ENCODE results near the gene PHTF1.
"Not testable (repeated sequence)": the region's sequence is repeated elsewhere in the genome, so short reads cannot be mapped to it uniquely, and the experiment has no call there.

Gene PHTF1

DNA sequence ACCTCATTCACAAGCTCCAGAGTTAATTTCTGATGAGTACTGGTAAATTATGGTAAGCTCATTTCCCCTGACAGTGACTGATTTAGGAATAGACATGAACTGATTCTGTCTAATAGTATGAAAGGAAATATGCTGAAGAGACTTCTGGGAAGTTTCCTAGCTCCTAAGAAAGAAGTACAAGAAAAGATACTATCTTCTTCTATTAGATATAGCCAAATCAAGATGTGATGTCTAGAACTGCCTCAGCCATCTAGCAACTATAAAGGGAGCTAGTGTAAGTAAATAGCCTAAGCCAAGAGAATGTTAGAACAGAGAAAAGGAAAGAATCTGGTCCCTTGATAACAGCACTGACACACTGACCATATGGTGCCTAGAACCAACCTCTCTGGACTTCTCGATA lies 10.7 kb upstream of the PHTF1 start:
- no peak for DNase-seq

DNA sequence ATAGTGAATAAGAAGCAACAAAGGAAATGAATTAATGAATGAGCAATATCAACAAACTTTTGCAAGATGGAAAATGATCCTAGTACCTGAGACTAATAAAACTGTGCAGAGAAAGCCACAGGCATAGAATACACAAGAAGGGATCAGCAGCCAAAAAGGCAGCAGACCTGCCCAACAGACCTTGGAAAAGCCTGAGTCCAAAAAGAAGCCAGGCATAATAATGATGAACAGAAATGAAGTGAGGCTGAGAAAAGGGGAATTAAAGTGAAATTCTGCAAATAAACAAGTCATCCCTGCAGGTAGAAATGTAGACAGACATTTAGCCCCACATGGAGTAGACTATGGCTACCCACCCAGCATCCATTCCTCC lies 10.3 kb upstream of the PHTF1 start:
- no peak for DNase-seq

DNA sequence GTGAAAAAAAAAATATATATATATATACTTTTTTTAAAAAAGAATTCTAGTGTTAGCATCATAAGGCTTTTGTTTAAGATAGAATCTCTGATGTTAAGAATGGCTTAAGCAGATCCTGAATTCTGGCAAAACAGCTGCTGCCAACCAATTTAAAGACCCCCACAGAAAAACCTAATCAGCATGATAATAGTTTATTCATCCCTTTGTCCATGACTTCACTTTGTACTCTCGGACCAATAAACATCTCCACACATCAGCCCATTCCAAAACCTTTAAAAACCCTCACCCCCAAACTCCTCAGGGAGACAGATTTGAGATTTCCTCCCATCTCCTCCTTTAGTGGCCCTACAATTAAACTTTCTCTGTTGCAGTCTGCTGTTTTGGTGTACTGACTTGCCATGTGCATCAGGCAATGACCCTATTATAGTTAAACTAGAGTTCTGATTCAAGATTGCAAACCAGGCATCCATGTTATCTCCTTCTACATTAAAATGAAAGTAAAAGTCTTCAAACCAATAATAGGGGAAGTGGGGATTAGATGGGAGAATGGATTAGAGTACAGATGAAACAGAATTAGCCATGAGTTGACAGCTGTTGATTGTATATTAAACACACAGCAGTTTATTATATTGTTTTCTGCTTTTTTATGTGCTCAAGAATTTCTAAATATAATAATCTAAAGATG lies 9.8 kb upstream of the PHTF1 start:
- DNase-seq = no peak

DNA sequence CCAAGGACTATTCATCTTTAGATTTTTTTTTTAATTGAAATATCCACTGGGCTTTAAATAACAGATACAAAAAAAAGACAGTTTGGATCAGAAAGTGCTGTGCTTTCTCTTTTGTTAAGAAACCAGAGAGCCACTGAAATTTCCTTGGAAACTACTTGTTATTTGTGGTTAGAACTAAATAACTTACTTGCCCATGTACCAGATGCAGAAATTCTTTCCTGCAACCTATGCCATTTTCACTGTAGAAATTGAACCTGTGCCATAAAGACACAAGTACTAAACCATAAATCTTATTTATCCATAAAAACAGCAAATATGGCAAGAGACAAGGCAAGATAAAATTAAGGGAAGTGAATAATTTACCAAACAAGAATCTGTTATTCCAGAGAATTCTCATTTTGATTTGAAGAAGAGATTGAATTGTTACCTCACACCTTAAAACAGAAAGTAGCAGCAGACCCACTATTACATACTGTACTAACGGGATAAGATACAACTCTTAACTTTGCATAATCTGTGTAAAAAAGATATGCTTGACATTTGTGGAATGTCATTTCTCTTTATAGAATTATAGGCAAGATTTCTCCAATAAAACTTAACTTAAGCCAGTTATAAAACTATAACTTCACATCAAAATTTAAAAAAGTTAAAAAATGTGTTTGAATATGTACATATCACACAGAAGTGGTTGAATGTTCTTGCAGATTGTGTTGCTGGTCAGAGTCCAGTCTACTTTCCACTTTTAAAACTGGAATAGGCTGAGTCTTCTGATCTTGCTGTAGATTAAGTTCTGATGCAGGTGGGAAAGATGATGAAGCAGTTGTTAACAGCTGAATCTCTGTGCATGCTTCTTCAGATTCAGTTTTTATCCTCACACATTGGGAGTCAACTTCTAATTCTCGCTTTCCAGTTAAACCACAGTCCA lies 6.3 kb upstream of the PHTF1 start:
- no peak for DNase-seq

DNA sequence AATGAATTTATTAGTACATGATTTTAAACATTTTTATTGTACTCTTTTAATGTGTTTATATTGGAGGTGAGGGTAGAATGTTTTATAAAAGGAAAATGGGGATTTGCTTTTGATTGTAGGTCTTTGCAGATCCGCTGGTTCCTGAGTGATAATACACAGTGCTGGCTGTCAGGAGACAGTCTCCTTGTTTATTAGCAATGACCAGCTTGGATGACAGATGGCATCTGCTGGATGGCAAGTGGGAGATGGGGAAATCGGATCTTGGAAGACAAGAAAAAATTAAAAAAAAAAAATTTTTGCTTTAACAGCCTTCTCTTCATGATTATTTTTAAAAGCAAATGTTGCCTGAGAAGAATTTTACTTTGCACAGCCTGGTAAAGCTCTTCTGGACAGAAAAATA lies 4.4 kb upstream of the PHTF1 start:
- DNase-seq = no peak

DNA sequence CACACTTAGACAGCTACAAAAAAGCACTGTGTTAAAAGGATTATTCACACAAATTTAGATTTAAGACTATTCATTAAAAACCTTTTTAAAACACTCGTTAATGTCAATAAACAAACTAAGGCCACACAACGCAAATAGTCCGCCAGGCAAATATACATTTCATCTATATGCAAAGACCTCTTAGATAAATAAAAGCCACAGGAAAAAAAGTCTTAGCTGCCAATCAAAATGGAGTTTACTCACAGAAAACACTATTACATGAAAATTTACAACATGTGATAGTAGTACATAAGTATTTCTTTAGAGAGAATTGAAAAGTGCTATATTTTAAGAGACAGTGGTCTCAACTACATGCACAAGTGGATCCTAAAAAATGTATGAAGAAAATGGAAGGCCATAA lies 2.7 kb upstream of the PHTF1 start:
- DNase-seq = no peak

DNA sequence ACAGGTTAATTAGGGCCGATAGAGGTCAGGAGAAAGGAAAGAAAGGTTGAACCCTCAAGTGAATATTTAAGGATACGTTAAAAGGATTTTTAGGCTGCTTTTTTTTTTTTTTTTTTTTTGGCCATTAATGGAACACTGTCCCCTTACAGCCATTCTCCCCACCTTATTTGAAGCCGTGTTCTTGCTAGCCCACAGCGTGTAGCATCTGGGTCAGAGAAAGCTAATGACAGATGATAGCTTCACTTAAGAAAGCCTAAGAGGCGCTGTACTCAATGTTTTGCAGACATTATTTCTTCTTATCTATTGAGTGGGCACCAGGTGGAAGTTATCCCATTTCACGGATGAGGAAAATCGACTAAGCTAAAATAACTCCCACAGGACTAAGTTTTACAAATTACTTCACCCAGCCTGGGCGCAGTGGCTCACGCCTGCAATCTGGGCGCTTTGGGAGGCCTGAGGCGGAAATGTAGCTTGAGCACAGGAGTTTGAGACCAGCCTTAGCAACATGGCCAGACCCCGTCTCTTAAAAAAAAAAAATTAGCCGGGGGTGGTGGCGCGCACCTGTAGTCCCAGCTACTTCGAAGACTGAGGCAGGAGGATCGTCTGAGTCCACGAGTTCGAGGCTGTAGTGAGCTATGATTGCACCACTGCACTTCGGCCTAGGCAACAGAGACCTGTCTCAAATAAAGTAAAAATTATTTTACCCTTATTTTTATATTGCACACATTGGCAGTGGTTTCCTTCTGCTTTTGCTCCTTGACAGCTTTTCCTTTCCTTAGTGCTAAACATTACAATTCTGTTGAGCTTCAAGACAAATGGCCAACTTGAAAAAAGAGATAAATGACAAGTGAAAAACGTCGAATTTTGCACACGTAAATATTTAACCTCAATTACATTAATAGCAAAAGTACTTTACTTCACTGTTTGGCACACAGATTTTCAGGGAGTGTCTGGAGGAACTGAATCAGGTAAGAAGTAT lies 1.1 kb upstream of the PHTF1 start:
- no peak for DNase-seq

DNA sequence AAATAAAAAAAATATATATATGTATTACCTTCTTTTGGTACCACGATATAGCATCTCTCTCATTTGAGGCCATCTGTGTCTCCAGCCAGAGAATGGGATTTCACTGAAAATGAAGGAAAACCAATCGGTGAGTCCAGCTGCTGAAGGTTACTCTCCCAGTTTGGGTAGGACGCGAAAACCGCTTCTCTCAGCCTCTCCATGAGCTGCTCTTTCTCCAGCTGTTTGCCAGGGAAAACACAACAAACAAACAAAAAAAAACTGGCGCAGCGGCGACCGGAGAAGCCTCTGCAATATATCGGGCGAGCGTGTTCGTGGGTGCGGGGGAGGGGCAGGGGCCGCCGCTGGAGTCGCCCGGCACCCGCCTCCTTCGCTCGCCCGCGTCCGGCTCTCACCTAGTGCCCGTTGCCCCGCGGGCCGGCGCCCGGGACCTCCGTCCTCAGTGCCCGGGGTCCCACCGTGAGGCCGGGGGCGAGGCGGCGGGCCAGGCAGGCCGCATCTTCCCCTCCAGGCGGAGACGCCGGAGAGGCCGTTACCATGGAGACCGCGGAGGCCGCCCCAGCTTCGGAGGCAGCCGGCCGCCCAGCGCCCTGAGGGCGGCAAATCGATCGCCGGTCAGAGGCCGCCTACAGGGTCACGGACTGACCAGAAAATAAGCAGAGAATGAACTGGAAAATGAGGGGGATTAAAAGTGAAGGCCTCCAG lies 504 bp downstream of the PHTF1 start:
- DNase-seq = no peak

DNA sequence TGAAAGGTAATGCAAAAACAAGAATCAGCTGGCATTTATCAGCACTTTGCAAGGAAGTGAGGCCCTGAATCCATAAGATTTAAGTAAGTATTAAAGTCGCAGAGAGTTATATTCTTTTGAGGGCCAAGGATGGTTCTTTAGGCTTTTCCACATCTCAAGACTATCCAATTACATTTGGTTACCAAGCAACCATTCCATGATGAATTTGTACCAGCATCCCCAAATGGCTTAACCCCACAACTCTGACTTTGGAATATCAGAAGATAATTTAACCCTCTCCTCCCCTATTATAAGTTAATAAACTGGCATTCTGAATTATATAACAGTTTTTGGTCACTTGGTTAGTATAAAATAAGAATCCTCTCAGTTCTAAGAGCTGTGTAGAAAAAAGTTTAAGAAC lies 2.8 kb downstream of the PHTF1 start:
- no peak for DNase-seq

DNA sequence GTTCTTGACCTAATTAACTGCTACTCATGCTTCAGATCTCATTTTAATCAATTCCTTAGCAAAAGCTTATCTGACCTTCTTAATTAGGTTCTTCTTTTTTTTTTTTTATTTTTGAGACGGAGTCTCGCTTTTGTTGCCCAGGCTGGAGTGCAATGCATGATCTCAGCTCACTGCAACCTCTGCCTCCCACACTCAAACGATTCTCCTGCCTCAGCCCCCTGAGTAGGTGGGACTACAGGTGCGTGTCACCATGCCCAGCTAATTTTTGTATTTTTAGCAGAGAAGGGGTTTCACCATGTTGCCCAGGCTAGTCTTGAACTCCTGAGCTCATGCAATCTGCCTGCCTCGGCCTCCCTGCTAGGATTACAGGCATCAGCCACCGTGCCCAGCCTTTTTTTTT lies 6.0 kb downstream of the PHTF1 start:
- not testable (repeated sequence) for DNase-seq

DNA sequence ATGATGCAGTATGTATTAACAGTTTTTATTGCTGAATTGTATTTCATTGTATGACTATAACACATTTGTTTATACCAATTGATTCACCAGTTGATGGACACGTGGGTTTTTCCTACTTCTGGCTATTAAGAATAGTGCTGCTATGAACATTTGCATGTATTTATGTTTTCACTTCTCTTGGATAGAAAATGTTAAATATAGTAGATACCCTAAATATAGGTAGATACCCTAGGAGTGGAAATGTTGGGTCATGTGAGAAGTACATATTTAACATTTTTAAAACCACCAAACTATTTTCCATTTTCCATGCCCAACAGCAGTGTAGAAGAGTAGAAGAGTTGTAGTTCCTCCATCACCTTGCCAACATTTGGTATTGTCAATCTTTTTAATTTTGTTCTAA lies 7.8 kb downstream of the PHTF1 start:
- no peak for DNase-seq

DNA sequence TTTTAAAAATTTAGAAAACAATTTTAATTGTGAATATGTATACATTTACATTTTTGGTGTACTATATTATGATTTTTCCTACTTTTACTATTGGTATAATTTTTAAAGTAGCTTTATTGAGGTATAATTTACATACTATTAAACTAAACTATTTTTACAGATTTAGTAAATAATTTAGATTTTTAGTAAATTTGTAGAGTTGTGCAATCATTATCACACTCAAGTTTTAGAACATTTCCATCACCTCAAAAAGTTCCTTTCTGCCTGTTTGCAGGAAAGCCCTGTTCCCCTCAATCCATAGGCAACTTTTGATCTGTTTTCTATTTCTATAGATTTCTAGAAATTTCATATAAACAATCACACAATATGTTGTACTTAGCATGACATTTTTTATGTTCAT lies 8.2 kb downstream of the PHTF1 start:
- no peak for DNase-seq

DNA sequence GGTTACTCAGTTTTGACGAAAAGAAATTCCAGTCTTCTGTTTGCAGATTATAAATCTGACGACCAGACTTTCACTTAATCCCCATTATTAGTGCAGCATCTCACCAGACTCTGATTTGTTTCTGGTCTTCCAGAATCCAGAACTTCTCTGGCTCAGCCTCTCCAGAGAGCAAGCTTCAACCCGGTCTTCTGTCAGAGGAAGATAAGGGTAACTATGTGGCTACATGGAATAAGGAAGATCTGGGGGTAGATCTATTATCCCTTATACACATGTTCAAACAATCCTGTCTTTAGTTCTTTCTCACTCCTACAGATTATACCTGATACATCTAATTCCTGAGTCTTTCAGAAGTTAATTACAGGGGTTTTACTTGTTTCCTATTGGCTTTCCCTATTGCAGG lies 9.9 kb downstream of the PHTF1 start:
- no peak for DNase-seq

DNA sequence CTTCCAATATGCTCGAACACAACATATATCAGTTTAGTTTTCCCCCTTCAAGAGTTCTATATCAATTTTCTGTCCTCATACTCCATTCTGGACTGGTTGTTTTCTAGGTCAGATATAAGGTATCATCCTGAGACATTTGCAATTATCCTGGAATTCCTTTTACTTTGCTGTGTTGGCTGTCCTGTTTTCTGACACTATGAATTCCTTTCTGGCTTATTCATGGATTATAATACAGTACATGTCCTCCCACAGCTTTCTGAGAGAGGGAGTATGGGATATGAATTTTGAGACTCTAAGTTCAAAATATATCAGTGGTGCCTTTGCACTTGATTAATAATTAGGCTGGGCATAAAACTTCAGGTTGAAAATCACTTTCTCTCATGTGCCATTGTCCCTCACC lies 11.9 kb downstream of the PHTF1 start:
- no peak for DNase-seq

DNA sequence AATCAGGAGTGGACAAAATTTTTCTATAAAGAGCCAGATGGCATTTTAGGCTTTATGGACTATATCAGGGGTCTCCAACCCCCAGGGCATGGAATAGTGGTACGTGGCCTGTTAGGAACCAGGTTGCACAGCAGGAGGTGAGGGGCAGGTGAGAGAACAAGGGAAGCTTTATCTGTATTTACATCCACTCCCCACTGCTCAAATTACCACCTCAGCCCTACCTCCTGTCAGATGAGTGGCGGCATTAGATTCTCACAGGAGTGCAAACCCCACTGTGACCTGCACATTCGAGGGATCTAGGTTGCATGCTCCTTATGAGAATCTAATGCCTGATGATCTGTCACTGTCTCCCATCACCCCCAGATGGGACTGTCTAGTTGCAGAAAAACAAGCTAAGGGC lies 13.9 kb downstream of the PHTF1 start:
- no peak for DNase-seq

DNA sequence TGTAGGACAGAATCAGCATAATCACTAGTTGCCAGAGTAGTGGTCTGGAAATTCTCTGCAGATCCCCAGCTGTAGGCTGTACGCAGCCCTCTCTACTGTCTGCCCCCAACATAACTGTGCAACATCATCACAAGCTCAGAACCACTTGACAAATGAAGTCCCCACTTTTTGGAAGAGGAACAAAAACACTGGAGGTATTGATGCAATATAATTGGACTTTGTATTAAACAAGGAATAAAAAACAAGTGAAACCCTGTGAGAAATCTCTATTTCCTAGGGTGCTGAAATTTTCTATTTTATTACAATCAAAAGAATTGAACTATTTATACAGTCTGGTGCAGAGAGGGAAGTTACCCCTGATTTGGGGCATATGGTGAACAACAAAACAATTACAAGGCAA lies 15.2 kb downstream of the PHTF1 start:
- no peak for DNase-seq

DNA sequence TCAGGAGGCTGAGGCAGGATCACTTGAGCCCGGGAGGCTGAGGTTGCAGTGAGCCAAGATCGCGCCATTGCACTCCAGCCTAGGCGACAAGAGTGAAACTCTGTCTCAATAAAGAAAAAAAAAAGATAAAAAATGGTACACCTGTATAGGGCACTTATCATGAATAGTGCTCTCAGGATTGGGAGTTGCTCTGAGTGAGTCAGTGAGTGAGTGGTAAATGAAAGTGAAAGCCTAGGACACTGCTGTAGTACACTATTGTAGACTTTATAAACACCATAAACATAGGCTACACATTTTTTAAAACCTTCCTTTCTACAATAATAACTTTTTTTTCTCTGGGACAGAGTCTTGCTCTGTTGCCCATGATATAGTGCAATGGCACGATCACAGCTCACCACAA lies 16.8 kb downstream of the PHTF1 start:
- no peak for DNase-seq

DNA sequence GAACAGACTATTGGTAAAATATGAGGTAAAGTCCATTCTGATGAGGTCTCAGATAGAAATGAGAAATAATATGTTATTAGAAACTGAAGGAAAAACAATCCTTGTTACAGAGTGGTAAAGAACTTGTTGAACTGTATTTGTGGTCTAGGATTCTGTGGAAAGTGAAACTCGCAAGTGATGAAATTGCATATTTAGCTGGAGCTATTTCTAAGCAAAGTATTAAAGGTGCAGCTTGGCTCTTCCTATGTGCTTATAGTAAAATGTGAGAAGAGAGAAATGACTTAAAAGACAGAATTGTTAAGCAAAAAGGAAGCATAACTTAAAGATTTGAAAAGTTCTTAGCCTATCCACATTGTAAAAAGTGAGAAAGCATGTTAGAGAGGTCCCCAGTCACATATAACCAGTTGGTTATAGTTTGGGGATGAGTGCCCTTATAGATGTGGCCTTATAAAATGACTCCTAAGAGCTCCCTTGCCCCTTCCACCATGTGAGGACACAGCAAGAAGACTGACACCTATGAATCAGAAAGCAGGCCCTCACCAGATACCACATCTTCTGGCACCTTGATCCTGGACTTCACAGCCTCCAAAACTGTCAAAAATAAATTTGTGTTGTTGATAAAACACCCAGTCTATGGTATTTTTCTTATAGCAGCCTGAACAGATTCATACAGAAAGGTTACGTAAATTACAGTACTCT lies 24.8 kb downstream of the PHTF1 start:
- DNase-seq = no peak

DNA sequence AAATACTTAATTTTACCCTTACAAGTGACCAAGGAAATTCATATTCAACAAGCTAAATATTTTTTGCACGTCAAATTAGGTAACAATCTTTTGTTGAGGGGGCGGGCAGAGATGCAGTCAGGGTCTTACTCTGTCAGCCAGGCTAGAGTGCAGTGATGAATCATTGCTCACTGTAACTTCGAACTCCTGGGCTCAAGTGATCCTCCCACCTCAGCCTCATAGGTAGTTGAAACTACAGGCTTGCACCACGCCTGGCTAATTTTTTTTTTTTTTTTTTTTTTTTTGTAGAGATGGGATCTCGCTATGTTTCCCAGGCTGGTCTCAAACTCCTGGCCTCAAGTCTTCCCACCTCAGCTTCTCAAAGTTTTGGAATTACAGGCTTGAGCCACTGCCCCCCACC lies 26.5 kb downstream of the PHTF1 start:
- no peak for DNase-seq

DNA sequence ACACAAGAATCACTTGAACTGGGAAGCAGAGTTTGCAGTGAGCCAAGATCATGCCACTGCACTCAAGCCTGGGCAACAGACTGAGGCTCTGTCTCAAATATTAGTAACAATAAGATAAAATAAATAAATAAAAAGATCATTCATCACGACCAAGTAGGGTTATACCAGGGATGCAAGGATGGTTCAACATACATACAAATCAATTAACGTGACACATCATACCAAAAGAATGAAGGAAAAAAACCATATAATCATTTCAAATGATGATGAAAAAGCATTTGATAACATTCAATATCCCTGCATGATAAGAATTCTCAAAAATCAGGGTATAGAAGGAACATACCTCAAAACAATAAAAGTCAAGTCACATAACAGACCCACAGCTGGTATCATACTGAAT lies 38.3 kb downstream of the PHTF1 start:
- DNase-seq = no peak

DNA sequence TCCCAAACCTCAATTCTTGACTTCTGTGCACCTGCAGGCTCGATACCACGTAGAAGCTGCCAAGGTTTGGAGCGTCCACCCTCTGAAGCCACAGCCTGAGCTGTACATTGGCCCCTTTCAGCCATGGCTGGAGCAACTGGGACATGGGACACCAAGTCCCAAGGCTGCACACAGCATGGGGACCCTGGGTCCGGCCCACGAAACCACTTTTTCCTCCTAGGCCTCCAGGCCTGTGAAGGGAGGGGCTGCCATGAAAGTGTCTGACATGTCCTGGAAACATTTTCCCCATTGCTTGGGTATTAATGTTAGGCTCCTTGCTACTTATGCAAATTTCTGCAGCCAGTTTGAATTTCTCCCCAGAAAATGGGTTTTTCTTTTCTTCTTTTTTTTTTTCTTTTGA lies 40.7 kb downstream of the PHTF1 start:
- DNase-seq = not testable (repeated sequence)

DNA sequence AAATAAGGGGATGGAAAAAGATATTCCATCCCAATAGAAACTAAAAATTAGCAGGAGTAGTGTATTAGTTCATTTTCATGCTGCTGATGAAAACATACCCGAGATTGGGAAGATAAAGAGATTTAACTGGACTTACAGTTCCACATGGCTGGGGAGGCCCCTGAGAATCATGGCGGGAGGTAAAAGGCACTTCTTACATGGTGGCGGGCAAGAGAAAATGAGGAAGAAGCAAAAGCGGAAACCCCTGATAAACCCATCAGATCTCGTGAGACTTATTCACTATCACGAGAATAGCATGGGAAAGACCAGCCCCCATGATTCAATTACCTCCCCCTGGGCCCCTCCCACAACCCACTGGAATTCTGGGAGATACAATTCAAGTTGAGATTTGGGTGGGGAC lies 41.8 kb downstream of the PHTF1 start:
- DNase-seq = not testable (repeated sequence)

All from KG1 (cell line).